Neuron (in vitro differentiated cells): ENCODE data around the gene DRG2.

Experiments used
- H2AFZ ChIP-seq: one replicate; pipeline ENCODE4 v1.6.1; 2013; ENCODE audit warnings: low read depth, mild to moderate bottlenecking, inconsistent platforms, low read length, moderate library complexity
- H3K27me3 ChIP-seq: one replicate; pipeline ENCODE4 v1.6.1; 2013; ENCODE audit warnings: low read length; ENCODE audit not compliant: insufficient read depth
- H3K36me3 ChIP-seq: one replicate; pipeline ENCODE4 v1.6.1; 2013; ENCODE audit warnings: low read length; ENCODE audit not compliant: insufficient read depth
- H3K4me1 ChIP-seq: one replicate; pipeline ENCODE4 v1.6.1; 2013; ENCODE audit warnings: low read length; ENCODE audit not compliant: insufficient read depth
- H3K4me3 ChIP-seq: 2 replicates; pipeline ENCODE4 v1.5.1; 2013; ENCODE audit warnings: mild to moderate bottlenecking, low read length, moderate library complexity
- H3K9me3 ChIP-seq: one replicate; pipeline ENCODE4 v1.6.1; 2013; ENCODE audit warnings: low read length

Gene DRG2

DNA sequence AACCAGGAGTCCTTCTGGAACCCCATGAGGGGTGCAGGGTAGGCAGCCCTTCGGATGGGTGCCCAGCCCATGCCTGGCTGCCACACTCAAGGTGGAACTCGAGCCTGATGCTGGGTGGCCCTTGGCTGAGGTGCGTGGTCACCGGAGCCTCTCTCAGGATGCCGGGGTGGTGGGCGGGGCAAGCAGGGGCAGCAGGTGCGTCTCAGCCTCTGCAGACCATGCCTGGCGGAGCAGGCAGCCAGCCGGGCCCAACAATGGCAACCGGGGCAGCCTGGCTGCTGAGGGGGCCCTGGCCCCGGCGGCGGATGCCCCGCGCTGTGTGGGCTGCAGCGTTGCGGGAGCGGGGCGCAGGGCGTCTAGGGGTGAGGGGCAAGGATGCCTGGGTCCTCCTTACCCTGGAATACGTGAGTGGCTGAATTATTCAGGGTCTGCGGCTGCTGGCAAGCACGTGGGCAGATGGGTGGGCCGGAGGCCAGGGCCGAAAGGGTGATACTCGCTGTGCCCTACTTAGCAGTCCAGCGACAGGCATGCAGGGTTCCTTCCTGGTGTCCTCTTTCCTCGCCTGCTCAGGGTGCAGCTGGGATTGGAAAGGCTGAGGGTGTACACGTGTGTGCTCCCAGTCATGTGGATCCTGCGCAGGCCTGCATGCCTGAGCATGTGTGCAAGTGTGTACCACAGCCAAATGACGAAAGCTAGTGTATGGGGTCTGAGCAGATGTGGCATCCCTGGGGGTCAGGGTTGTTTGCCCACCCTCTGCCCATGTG is 35.4 kb downstream of the DRG2 start:
- peaks cover 4% of the 10 kb centered on the region for H3K27me3 ChIP-seq
- H3K36me3 ChIP-seq = no peaks in the 10 kb centered on the region
- no peak overlapping the region for H3K4me3 ChIP-seq
- H3K4me1 ChIP-seq = peaks cover 2% of the 10 kb centered on the region
- no peak overlapping the region for H2AFZ ChIP-seq
- H3K9me3 ChIP-seq = peaks cover 13% of the 10 kb centered on the region

- Histone ChIP-seq H3K4me1 (no peaks in the 10 kb centered on the region), H2AFZ (no peak overlapping the region), H3K27me3 (peaks cover 4% of the 10 kb centered on the region), H3K36me3 (no peaks in the 10 kb centered on the region), H3K9me3 (peaks cover 5% of the 10 kb centered on the region), H3K4me3 (no peak overlapping the region)
Measured at GRCh38 chr17:18124345-18125126, 36.8 kb downstream of the DRG2 start.

DNA sequence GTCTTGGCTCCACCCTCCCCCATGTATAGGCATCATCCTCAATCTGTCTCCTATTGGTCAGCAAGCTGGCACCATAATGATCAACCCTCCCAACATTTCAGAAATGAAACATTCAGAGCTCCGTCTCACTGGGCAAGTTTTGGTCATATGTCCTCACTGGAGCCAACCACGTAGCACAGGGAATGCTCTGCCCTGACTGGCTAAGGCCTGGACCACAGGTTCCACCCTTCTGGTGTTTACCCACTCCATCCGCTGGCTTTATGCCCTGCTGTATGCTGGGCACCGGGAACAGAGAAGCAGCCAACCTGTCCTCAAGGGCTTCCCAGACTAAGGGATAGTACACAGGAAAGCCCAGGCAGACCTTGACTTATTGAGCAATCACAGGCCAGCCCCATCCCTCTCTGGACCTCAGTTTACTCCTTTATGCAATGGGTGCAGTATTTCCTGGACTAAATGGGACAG is 41.3 kb downstream of the DRG2 start:
- Histone ChIP-seq H3K9me3 (no peaks in the 10 kb centered on the region), H3K4me3 (no peak overlapping the region), H2AFZ (no peak overlapping the region), H3K27me3 (peaks cover 15% of the 10 kb centered on the region), H3K36me3 (no peaks in the 10 kb centered on the region), H3K4me1 (no peaks in the 10 kb centered on the region)

- no peaks in the 10 kb centered on the region for H3K9me3 ChIP-seq
- H3K36me3 ChIP-seq = no peaks in the 10 kb centered on the region
- peaks cover 15% of the 10 kb centered on the region for H3K27me3 ChIP-seq
- H3K4me1 ChIP-seq = no peaks in the 10 kb centered on the region
- H2AFZ ChIP-seq = no peak overlapping the region
- no peak overlapping the region for H3K4me3 ChIP-seq
Measured at GRCh38 chr17:18132711-18133110, 45.0 kb downstream of the DRG2 start.

- no peak overlapping the region for H2AFZ ChIP-seq
- no peaks in the 10 kb centered on the region for H3K4me1 ChIP-seq
- H3K9me3 ChIP-seq = no peaks in the 10 kb centered on the region
- peaks cover 8% of the 10 kb centered on the region for H3K27me3 ChIP-seq
- H3K36me3 ChIP-seq = no peaks in the 10 kb centered on the region
- H3K4me3 ChIP-seq = no peak overlapping the region
Measured at GRCh38 chr17:18136357-18136756, 48.6 kb downstream of the DRG2 start.

DNA sequence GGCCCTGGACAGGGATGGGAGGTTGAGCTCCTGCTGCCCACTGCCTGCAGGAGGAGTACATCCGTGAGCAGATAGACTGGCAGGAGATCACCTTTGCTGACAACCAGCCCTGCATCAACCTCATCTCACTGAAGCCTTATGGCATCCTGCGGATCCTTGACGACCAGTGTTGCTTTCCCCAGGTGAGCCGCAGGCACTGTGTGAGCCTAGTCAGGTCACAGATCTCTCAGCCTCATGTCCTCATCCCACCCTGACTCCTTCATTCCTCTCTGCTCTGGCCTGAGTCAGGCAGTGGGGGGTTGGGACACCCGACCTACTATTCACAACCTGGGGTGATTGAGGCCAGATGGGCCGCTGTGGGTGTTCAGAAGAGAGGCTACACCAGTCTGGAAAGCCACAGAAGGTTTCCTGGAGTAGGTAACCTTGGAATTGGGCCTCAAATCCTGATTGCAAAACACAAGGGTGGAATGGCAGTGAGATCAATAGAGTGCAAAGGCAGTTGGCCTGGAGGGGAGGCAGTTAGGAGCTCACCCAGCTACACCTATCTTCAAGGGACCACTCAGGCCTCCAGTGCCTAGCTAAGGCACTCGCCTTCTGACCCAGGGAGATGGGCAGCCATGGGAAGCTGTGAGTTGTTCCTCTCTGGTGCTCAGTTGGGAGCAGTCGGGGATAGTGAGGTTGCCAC is 50.5 kb downstream of the DRG2 start:
- Histone ChIP-seq H3K4me1 (no peaks in the 10 kb centered on the region), H3K36me3 (no peaks in the 10 kb centered on the region), H3K9me3 (no peaks in the 10 kb centered on the region), H3K4me3 (no peak overlapping the region), H3K27me3 (no peaks in the 10 kb centered on the region), H2AFZ (no peak overlapping the region)

GRCh38 chr17:18139092-18139491 is 51.3 kb downstream of the DRG2 start:
- Histone ChIP-seq H3K27me3 (no peaks in the 10 kb centered on the region), H3K4me1 (no peaks in the 10 kb centered on the region), H3K36me3 (no peaks in the 10 kb centered on the region), H3K4me3 (no peak overlapping the region), H2AFZ (no peak overlapping the region), H3K9me3 (no peaks in the 10 kb centered on the region)

GRCh38 chr17:18139498-18139897 is 51.8 kb downstream of the DRG2 start:
- Histone ChIP-seq H3K36me3 (no peaks in the 10 kb centered on the region), H2AFZ (no peak overlapping the region), H3K9me3 (no peaks in the 10 kb centered on the region), H3K4me1 (no peaks in the 10 kb centered on the region), H3K27me3 (peaks cover 1% of the 10 kb centered on the region), H3K4me3 (no peak overlapping the region)

GRCh38 chr17:18139949-18140348 is 52.2 kb downstream of the DRG2 start:
- H3K4me3 ChIP-seq = no peak overlapping the region
- no peaks in the 10 kb centered on the region for H3K9me3 ChIP-seq
- no peaks in the 10 kb centered on the region for H3K36me3 ChIP-seq
- H3K27me3 ChIP-seq = peaks cover 5% of the 10 kb centered on the region
- no peaks in the 10 kb centered on the region for H3K4me1 ChIP-seq
- no peak overlapping the region for H2AFZ ChIP-seq

DNA sequence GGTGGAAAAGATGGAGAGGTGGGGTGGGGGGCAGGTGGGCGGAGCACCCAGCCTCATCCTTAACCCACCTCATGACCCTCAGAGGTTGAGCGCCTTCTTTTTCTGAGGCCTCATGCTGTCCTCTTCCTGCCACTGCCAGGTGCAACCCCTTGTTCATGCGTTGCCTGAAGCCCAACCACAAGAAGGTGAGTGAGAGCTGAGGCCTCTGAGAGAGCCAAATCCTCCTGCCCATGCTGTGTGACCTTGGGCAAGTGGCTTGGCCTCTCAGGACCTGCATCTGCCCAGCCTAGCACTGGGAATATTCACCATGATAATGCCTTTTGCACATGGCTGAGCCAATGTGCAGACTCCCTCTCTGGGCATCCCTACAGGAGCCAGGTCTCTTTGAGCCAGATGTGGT is 52.9 kb downstream of the DRG2 start:
- H3K36me3 ChIP-seq = no peaks in the 10 kb centered on the region

GRCh38 chr17:18141210-18141803 is 53.6 kb downstream of the DRG2 start:
- Histone ChIP-seq H3K27me3 (peaks cover 5% of the 10 kb centered on the region), H3K36me3 (no peaks in the 10 kb centered on the region), H3K4me3 (no peak overlapping the region), H3K4me1 (no peaks in the 10 kb centered on the region), H3K9me3 (no peaks in the 10 kb centered on the region), H2AFZ (no peak overlapping the region)

More for the DNA sequence above, 52.9 kb downstream of the DRG2 start:
- peaks cover 5% of the 10 kb centered on the region for H3K27me3 ChIP-seq
- H3K4me1 ChIP-seq = no peaks in the 10 kb centered on the region
- no peaks in the 10 kb centered on the region for H3K9me3 ChIP-seq
- H3K4me3 ChIP-seq = no peak overlapping the region
- H2AFZ ChIP-seq = no peak overlapping the region

GRCh38 chr17:18142417-18142816 is 54.7 kb downstream of the DRG2 start:
- Histone ChIP-seq H3K36me3 (no peaks in the 10 kb centered on the region), H2AFZ (no peak overlapping the region)

More at GRCh38 chr17:18142417-18142816, 54.7 kb downstream of the DRG2 start:
- Histone ChIP-seq H3K9me3 (no peaks in the 10 kb centered on the region), H3K4me3 (no peak overlapping the region), H3K4me1 (no peaks in the 10 kb centered on the region), H3K27me3 (peaks cover 5% of the 10 kb centered on the region)
